Body of pancreas (tissue), 4 donors: Measurements from ENCODE around the gene CYP4F2.

Experiments
- CTCF ChIP-seq, 7 experiments: fragments of 450-650 bp in 4 of 7; fragments of 200-600 bp in 3 of 7; sonication (generic) in 3 of 7; IDR thresholded peaks; one replicate each; pipeline ENCODE4 v1.5.1; 2016 to 2019; ENCODE audit warnings: antibody characterized with exemption in 7 of 7
- POLR2A ChIP-seq, 3 donors: fragments of 450-650 bp; IDR thresholded peaks; one replicate each; pipeline ENCODE4 v1.6.1; 2016; ENCODE audit warnings: antibody characterized with exemption in 3 of 3, mild to moderate bottlenecking in 2 of 3

GRCh38 chr19:15837221-15837731 is 60.6 kb downstream of the CYP4F2 start:
- TF ChIP-seq CTCF (IDR thresholded peaks at IDR 0.05): no peak
- TF ChIP-seq POLR2A (IDR thresholded peaks at IDR 0.05): no peak
